IMR-90 (cell line): ENCODE results near the gene DPYD. TPM values are rescaled to one million over a fixed set of nuclear protein-coding genes. Genes with fewer than 3 reads are reported as not detected.
"Not testable (repeated sequence)": the region's sequence is repeated elsewhere in the genome, so short reads cannot be mapped to it uniquely, and the experiment has no call there.

Experiments
- ATAC-seq: fragments of 200-7000 bp; cut with Tn5 transposase; 2 replicates; pipeline ENCODE4 v1.9.1; 2020; ENCODE audit warnings: low read depth, mild to moderate bottlenecking, moderate library complexity
- BruUV-seq: library from RNA; stranded (reverse); fragments of 400-500 nt; replicated peaks from 2 replicates; lab custom pipeline; 2021; lab: Mats Ljungman, UMichigan
- CTCF ChIA-PET: fragments of 300-600 bp; formaldehyde crosslinking; extraction: SDS; loops from one replicate; lab custom pipeline; 2021; ENCODE audit warnings: antibody characterized with exemption; lab: Yijun Ruan, JAX
- POLR2A ChIA-PET: fragments of 300-600 bp; sonication (Branson Sonifier 250); formaldehyde crosslinking; loops from one replicate; lab custom pipeline; 2022; ENCODE audit warnings: antibody characterized with exemption; ENCODE audit not compliant: unreplicated experiment; lab: Charles Lee
- DNase-seq: peaks from one replicate; pipeline ENCODE4 v3.0.0; 2013
- H2AFZ ChIP-seq: replicated peaks from 2 replicates; pipeline ENCODE3; 2013; ENCODE audit warnings: low read length, mild to moderate bottlenecking; ENCODE audit not compliant: poor library complexity
- H2AK5ac ChIP-seq: 2 replicates; pipeline ENCODE4 v1.6.1; 2013; ENCODE audit warnings: low read depth, low read length, inconsistent platforms
- H2AK9ac ChIP-seq: replicated peaks from 2 replicates; pipeline ENCODE3; 2013; ENCODE audit warnings: mild to moderate bottlenecking, low read depth, low read length, moderate library complexity; ENCODE audit not compliant: poor library complexity
- H2BK120ac ChIP-seq: 2 replicates; pipeline ENCODE4 v1.6.1; 2013; ENCODE audit warnings: low read depth, low read length, inconsistent platforms
- H2BK15ac ChIP-seq: 3 replicates; pipeline ENCODE4 v1.6.1; 2013; ENCODE audit warnings: low read depth, low read length, inconsistent platforms
- H2BK20ac ChIP-seq: 2 replicates; pipeline ENCODE4 v1.6.1; 2013; ENCODE audit warnings: low read depth, mild to moderate bottlenecking, inconsistent platforms, low read length, moderate library complexity
- H2BK5ac ChIP-seq: 2 replicates; pipeline ENCODE4 v1.6.1; 2013; ENCODE audit warnings: mild to moderate bottlenecking, low read depth, low read length, inconsistent platforms; ENCODE audit not compliant: poor library complexity, severe bottlenecking
- H3K14ac ChIP-seq: replicated peaks from 2 replicates; pipeline ENCODE4 v1.6.1; 2013; ENCODE audit warnings: low read depth, low read length, inconsistent platforms
- H3K18ac ChIP-seq: 2 replicates; pipeline ENCODE4 v1.6.1; 2013; ENCODE audit warnings: low read depth, low read length, control low read depth
- H3K23ac ChIP-seq: 2 replicates; pipeline ENCODE4 v1.6.1; 2013; ENCODE audit warnings: low read depth, low read length, inconsistent platforms
- H3K27ac ChIP-seq: 2 replicates; pipeline ENCODE4 v1.5.1; 2013; ENCODE audit warnings: mild to moderate bottlenecking, control low read depth, low read length; ENCODE audit not compliant: insufficient read depth
- H3K27me3 ChIP-seq: 2 replicates; pipeline ENCODE4 v1.6.1; 2013; ENCODE audit warnings: low read length; ENCODE audit not compliant: control insufficient read depth, insufficient read depth
- H3K36me3 ChIP-seq: 2 replicates; pipeline ENCODE4 v1.6.1; 2013; ENCODE audit warnings: low read length, mixed read lengths; ENCODE audit not compliant: control insufficient read depth, insufficient read depth
- H3K4ac ChIP-seq: 2 replicates; pipeline ENCODE4 v1.6.1; 2013; ENCODE audit warnings: low read depth, low read length, inconsistent platforms
- H3K4me1 ChIP-seq: 2 replicates; pipeline ENCODE4 v1.6.1; 2013; ENCODE audit warnings: low read length, mixed read lengths; ENCODE audit not compliant: control insufficient read depth, insufficient read depth
- H3K4me2 ChIP-seq: 2 replicates; pipeline ENCODE4 v1.6.1; 2013; ENCODE audit warnings: low read depth, mild to moderate bottlenecking, control low read depth, low read length, moderate library complexity
- H3K4me3 ChIP-seq: 2 replicates; pipeline ENCODE4 v1.5.1; 2013; ENCODE audit warnings: low read depth, mild to moderate bottlenecking, control low read depth, low read length, moderate library complexity; ENCODE audit not compliant: insufficient read depth
- H3K56ac ChIP-seq: 2 replicates; pipeline ENCODE4 v1.6.1; 2013; ENCODE audit warnings: low read length, inconsistent platforms; ENCODE audit not compliant: insufficient read depth; ENCODE audit errors: extremely low read depth
- H3K79me1 ChIP-seq, 2 experiments: 2 replicates each; pipeline ENCODE4 v1.6.1; 2013; ENCODE audit warnings: low read length in 2 of 2, inconsistent platforms in 1 of 2, low read depth in 1 of 2
- H3K9ac ChIP-seq: 2 replicates; pipeline ENCODE4 v1.6.1; 2013; ENCODE audit warnings: low read depth, low read length, control low read depth
- H3K9me1 ChIP-seq: 2 replicates; pipeline ENCODE4 v1.6.1; 2013; ENCODE audit warnings: low read length, inconsistent platforms; ENCODE audit not compliant: insufficient read depth
- H3K9me3 ChIP-seq: 2 replicates; pipeline ENCODE4 v1.6.1; 2013; ENCODE audit warnings: low read length; ENCODE audit not compliant: control insufficient read depth, insufficient read depth
- H4K20me1 ChIP-seq: 2 replicates; pipeline ENCODE4 v1.6.1; 2013; ENCODE audit warnings: low read length, inconsistent platforms; ENCODE audit not compliant: insufficient read depth
- H4K5ac ChIP-seq: 2 replicates; pipeline ENCODE4 v1.6.1; 2013; ENCODE audit warnings: mild to moderate bottlenecking, low read depth, low read length, control low read depth
- H4K8ac ChIP-seq, 2 experiments: 2 replicates each; pipeline ENCODE4 v1.6.1; 2013; ENCODE audit warnings: low read depth in 2 of 2, low read length in 2 of 2, control low read depth in 1 of 2, inconsistent platforms in 1 of 2
- H4K91ac ChIP-seq: 2 replicates; pipeline ENCODE4 v1.6.1; 2013; ENCODE audit warnings: low read depth, low read length, inconsistent platforms; ENCODE audit not compliant: insufficient read depth
- WGBS, 2 experiments: methylation state at CpG; one replicate each; pipeline versions ENCODE4 v1.1.5 to v1.1.7; 2013; ENCODE audit warnings: missing lambda C conversion rate in 2 of 2; ENCODE audit not compliant: insufficient read length in 1 of 2; ENCODE audit errors: extremely low coverage in 2 of 2; 5-methylcytosine and 5-hydroxymethylcytosine counted together
- dilution Hi-C: fragments of 300-500 bp; cut with HindIII; formaldehyde crosslinking; loops from one replicate; pipeline ENCODE4 v1.14.3; 2018; ENCODE audit warnings: low sequenced_read_pairs; ENCODE audit not compliant: unreplicated experiment
- in situ Hi-C: fragments of 300-500 bp; cut with MboI; formaldehyde crosslinking; loops from 3 replicates; pipeline ENCODE4 v1.14.3; 2019; ENCODE audit warnings: low sequenced_read_pairs, inconsistent platforms, mixed read lengths
- intact Hi-C: fragments of 100-400 bp; cut with micrococcal nuclease; formaldehyde crosslinking; loops from 2 replicates; pipeline ENCODE4 v1.10.0; 2022
- polyA plus RNA-seq, 3 experiments: library from polyadenylated mRNA; depleted of rRNA; stranded (reverse); fragments of >200 nt; gene quantifications; 2 replicates each; pipeline ENCODE4 v1.2.3, GENCODE V29; 2012; ENCODE audit warnings: low replicate concordance in 1 of 3
- total RNA-seq: library from RNA; depleted of rRNA; stranded (reverse); fragments of >200 nt; gene quantifications from 2 replicates; pipeline ENCODE4 v1.2.3, GENCODE V29; 2012

The DPYD gene
- total and polyA plus RNA-seq, 2 of the 4 experiments (the other 2 are of a cell fraction) = 9.3 to 47.3 TPM

- H3K23ac ChIP-seq, H3K14ac ChIP-seq, H4K91ac ChIP-seq, dilution Hi-C loops, H2BK20ac ChIP-seq, H2BK120ac ChIP-seq, H3K4me2 ChIP-seq, H3K27ac ChIP-seq, H3K27me3 ChIP-seq, H3K56ac ChIP-seq, H3K9ac ChIP-seq, H3K79me1 ChIP-seq, H3K9me3 ChIP-seq, H4K5ac ChIP-seq, H2AK9ac ChIP-seq, BruUV-seq, H4K20me1 ChIP-seq, H2BK15ac ChIP-seq, H3K4ac ChIP-seq, H3K4me3 ChIP-seq, POLR2A ChIA-PET, CTCF ChIA-PET, H3K36me3 ChIP-seq, H4K8ac ChIP-seq, H2BK5ac ChIP-seq, DNase-seq, H3K18ac ChIP-seq, H2AK5ac ChIP-seq, H3K9me1 ChIP-seq, ATAC-seq, H2AFZ ChIP-seq, H3K4me1 ChIP-seq: not testable (repeated sequence)
- in situ Hi-C loops (loop anchor here (25.0 kb wide), 2 partner anchors 581 to 1231 kb away; no protein-coding TSS in a partner anchor), intact Hi-C loops (loop anchor here (10.0 kb wide), 1 partner anchor 267 kb away; no protein-coding TSS in a partner anchor)
- WGBS, 2 experiments = no CpG with 5 or more reads among the region's 2 CpGs
These were observed 689.5 kb downstream of the DPYD start for GRCh38 chr1:97231354-97231753.
